Endodermal cell (in vitro differentiated cells): ENCODE data around the gene MICU1. TPM values are rescaled to one million over a fixed set of nuclear protein-coding genes. Genes with fewer than 3 reads are reported as not detected.

ENCODE experiments used
- DNase-seq: peaks from one replicate; pipeline ENCODE4 v3.0.0-alpha.2; 2017
- H3K27ac ChIP-seq: 2 replicates; pipeline ENCODE4 v1.5.1; 2013; ENCODE audit warnings: mild to moderate bottlenecking, low read depth, low read length, moderate library complexity
- H3K27me3 ChIP-seq: 2 replicates; pipeline ENCODE4 v1.6.1; 2013; ENCODE audit warnings: mild to moderate bottlenecking, low read length, moderate library complexity; ENCODE audit not compliant: insufficient read depth, control insufficient read depth, poor library complexity, severe bottlenecking
- H3K36me3 ChIP-seq: 2 replicates; pipeline ENCODE4 v1.7.0; 2013; ENCODE audit warnings: mild to moderate bottlenecking, low read length, moderate library complexity; ENCODE audit not compliant: control insufficient read depth, insufficient read depth
- H3K4me1 ChIP-seq: one replicate; pipeline ENCODE4 v1.7.0; 2013; ENCODE audit warnings: low read length; ENCODE audit not compliant: control insufficient read depth, insufficient read depth
- H3K4me3 ChIP-seq: 2 replicates; pipeline ENCODE4 v1.5.1; 2013; ENCODE audit warnings: mild to moderate bottlenecking, low read length, moderate library complexity
- H3K9ac ChIP-seq: 2 replicates; pipeline ENCODE4 v1.6.1; 2013; ENCODE audit warnings: mild to moderate bottlenecking, low read length, moderate library complexity; ENCODE audit not compliant: poor library complexity, severe bottlenecking; ENCODE audit errors: extremely low read depth
- H3K9me3 ChIP-seq: 2 replicates; pipeline ENCODE4 v1.6.1; 2013; ENCODE audit warnings: mild to moderate bottlenecking, low read length, moderate library complexity; ENCODE audit not compliant: control insufficient read depth
- H3K27ac Mint-ChIP-seq: 2 replicates; pipeline ENCODE4 v1.8.0; 2020; ENCODE audit warnings: mixed read lengths
- H3K27me3 Mint-ChIP-seq: 2 replicates; pipeline ENCODE4 v1.8.0; 2021; ENCODE audit warnings: mild to moderate bottlenecking, mixed read lengths; ENCODE audit not compliant: insufficient read depth
- H3K36me3 Mint-ChIP-seq: 2 replicates; pipeline ENCODE4 v1.8.0; 2020; ENCODE audit warnings: low read depth, mixed read lengths
- H3K4me1 Mint-ChIP-seq: 2 replicates; pipeline ENCODE4 v1.8.0; 2020; ENCODE audit warnings: mixed read lengths
- H3K4me3 Mint-ChIP-seq: 2 replicates; pipeline ENCODE4 v1.8.0; 2020; ENCODE audit warnings: mild to moderate bottlenecking, moderate library complexity, mixed read lengths
- H3K9me3 Mint-ChIP-seq: 2 replicates; pipeline ENCODE4 v1.8.0; 2020; ENCODE audit warnings: mild to moderate bottlenecking, mixed read lengths
- WGBS, 2 experiments: methylation state at CpG; one replicate each; pipeline versions ENCODE4 v1.1.5 to v1.1.7; 2013; ENCODE audit warnings: missing lambda C conversion rate in 2 of 2, mixed read lengths in 1 of 2; ENCODE audit not compliant: insufficient coverage in 1 of 2, insufficient read length in 1 of 2; 5-methylcytosine and 5-hydroxymethylcytosine counted together
- total RNA-seq, 2 donors: library from RNA; stranded (reverse); fragmentation: NEBNext Ultra II Directional in 1 of 2; extraction: Animal tissue kit (Norgen Biotek cat#: 25700) in 1 of 2; gene quantifications; 2 replicates in 1 of 2; 3 replicates in 1 of 2; pipeline ENCODE4 v1.2.1, GENCODE V29; 2021
- TF ChIP-seq, protein P1 (sequence below): fragments of 200-600 bp; sonication (generic); conservative IDR thresholded peaks from 2 replicates; pipeline ENCODE4 v1.5.0; 2021; ENCODE audit warnings: antibody characterized with exemption, mild to moderate bottlenecking

The MICU1 gene
- total RNA-seq, 2 donors from 2014 or later: 41.9 to 54.9 TPM

DNA sequence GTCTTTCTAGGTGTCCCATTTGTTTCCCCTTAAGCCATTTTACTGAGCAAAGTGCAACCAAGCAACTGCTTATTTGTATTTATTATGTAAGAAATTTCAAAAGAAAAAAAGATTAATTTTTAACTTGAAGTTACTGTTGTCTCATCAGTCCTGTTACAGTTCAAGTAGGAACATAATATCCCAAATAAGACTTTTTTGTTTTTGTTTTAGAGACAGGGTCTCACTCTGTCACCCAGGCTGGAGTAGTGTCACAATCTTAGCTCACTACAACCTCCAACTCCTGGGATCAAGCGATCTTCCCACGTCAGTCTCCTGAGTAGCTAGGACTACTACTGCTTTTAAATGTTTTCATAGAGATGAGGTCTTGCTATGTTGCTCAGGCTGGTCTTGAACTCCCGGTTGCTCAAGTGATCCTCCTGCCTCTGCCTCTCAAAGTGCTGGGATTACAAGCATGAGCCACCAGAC, 101.9 kb downstream of the MICU1 start:
- Histone ChIP-seq H3K4me1 (no peaks in the 10 kb centered on the region), H3K4me3 (no peak overlapping the region), H3K9ac (no peak overlapping the region), H3K36me3 (no peaks in the 10 kb centered on the region), H3K27me3 (no peaks in the 10 kb centered on the region), H3K9me3 (no peaks in the 10 kb centered on the region), H3K27ac (no peak overlapping the region)
- Mint-ChIP-seq H3K27me3 (no peaks in the 10 kb centered on the region), H3K4me1 (peaks cover 2% of the 10 kb centered on the region), H3K9me3 (no peaks in the 10 kb centered on the region), H3K4me3 (no peak overlapping the region), H3K36me3 (no peaks in the 10 kb centered on the region), H3K27ac (no peak overlapping the region)
- TF ChIP-seq, protein P1, sequence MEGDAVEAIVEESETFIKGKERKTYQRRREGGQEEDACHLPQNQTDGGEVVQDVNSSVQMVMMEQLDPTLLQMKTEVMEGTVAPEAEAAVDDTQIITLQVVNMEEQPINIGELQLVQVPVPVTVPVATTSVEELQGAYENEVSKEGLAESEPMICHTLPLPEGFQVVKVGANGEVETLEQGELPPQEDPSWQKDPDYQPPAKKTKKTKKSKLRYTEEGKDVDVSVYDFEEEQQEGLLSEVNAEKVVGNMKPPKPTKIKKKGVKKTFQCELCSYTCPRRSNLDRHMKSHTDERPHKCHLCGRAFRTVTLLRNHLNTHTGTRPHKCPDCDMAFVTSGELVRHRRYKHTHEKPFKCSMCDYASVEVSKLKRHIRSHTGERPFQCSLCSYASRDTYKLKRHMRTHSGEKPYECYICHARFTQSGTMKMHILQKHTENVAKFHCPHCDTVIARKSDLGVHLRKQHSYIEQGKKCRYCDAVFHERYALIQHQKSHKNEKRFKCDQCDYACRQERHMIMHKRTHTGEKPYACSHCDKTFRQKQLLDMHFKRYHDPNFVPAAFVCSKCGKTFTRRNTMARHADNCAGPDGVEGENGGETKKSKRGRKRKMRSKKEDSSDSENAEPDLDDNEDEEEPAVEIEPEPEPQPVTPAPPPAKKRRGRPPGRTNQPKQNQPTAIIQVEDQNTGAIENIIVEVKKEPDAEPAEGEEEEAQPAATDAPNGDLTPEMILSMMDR: no peak
- no peak for DNase-seq
- WGBS, 2 experiments: 79 to 97% methylated on average over 2 to 3 of the region's 3 CpGs

DNA sequence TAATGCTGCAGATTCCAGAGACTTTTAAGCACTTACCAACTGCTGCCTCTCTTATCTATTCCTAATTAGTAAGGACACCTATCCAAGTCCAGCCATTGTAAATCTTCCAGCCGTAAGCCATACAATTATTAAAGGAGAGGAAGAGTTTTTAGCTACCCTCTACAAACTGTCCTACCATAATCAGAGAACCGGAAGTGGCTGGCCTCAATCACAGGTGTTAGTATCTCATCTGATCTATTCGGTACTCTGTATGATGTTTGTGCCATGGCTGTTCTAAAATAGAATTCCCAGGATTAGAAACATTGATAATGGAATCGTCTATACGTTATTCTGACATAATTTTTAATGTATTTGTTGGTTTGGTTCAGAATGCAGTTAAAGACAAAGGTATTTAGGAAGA, 102.8 kb downstream of the MICU1 start:
- TF ChIP-seq, protein P1: no peak
- Mint-ChIP-seq H3K9me3 (no peaks in the 10 kb centered on the region), H3K4me3 (no peak overlapping the region), H3K4me1 (peaks cover 2% of the 10 kb centered on the region), H3K27ac (no peak overlapping the region), H3K36me3 (no peaks in the 10 kb centered on the region), H3K27me3 (no peaks in the 10 kb centered on the region)
- no peak for DNase-seq
- 89 to 93% methylated on average over 2 to 5 of the region's 5 CpGs for WGBS, 2 experiments
- Histone ChIP-seq H3K9me3 (no peaks in the 10 kb centered on the region), H3K4me3 (no peak overlapping the region), H3K4me1 (no peaks in the 10 kb centered on the region), H3K27ac (no peak overlapping the region), H3K36me3 (no peaks in the 10 kb centered on the region), H3K27me3 (no peaks in the 10 kb centered on the region), H3K9ac (no peak overlapping the region)

DNA sequence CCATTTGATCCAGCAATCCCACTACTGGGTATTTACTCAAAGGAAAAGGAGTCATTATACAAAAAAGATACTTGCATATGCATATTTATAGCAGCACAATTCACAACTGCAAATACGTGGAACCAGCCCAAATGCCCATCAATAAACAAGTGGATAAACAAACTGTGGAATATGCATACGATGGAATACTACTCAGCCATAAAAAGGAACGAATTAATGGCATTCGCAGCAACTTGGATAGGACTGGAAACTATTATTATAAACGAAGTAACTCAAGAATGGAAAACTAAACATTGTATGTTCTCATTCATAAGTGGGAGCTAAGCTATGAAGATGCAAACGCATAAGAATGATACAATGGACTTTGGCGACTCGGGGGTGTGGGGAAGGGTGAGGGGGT, 108.6 kb downstream of the MICU1 start:
- H3K4me1 Mint-ChIP-seq: no peaks in the 10 kb centered on the region
- Histone ChIP-seq H3K36me3 (no peaks in the 10 kb centered on the region), H3K27ac (no peak overlapping the region), H3K4me3 (no peak overlapping the region), H3K9ac (no peak overlapping the region), H3K4me1 (no peaks in the 10 kb centered on the region), H3K9me3 (peaks cover 4% of the 10 kb centered on the region), H3K27me3 (no peaks in the 10 kb centered on the region)
- no peaks in the 10 kb centered on the region for H3K27me3 Mint-ChIP-seq
- no peak overlapping the region for H3K4me3 Mint-ChIP-seq
- no peak overlapping the region for H3K27ac Mint-ChIP-seq
- H3K36me3 Mint-ChIP-seq: no peaks in the 10 kb centered on the region
- TF ChIP-seq, protein P1: no peak
- 94 to 98% methylated on average over 4 to 8 of the region's 8 CpGs for WGBS, 2 experiments
- H3K9me3 Mint-ChIP-seq: no peaks in the 10 kb centered on the region
- DNase-seq: no peak
